ENCODE results near the gene SPAST.
"Not testable (repeated sequence)": the region's sequence is repeated elsewhere in the genome, so short reads cannot be mapped to it uniquely, and the experiment has no call there.

GRCh38 chr2:32034198-32034887 is 29.0 kb upstream of the SPAST start:
- TF ChIP-seq, protein P1, sequence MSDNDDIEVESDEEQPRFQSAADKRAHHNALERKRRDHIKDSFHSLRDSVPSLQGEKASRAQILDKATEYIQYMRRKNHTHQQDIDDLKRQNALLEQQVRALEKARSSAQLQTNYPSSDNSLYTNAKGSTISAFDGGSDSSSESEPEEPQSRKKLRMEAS (IDR thresholded peaks at IDR 0.05), result not testable (repeated sequence)
- not testable (repeated sequence) for TF ChIP-seq EZH2phosphoT487 (IDR thresholded peaks at IDR 0.05; ENCODE audit: borderline replicate concordance); CEBPB (IDR thresholded peaks at IDR 0.05; ENCODE audit: low read depth); POLR2A (IDR thresholded peaks at IDR 0.05; ENCODE audit: borderline replicate concordance, extremely low read depth, insufficient read depth, insufficient read length); EGR1 (IDR thresholded peaks at IDR 0.05; ENCODE audit: low read depth); ZFX (IDR thresholded peaks at IDR 0.05); SIN3A (IDR thresholded peaks at IDR 0.05; ENCODE audit: low read depth)
- TF ChIP-seq, protein P2, sequence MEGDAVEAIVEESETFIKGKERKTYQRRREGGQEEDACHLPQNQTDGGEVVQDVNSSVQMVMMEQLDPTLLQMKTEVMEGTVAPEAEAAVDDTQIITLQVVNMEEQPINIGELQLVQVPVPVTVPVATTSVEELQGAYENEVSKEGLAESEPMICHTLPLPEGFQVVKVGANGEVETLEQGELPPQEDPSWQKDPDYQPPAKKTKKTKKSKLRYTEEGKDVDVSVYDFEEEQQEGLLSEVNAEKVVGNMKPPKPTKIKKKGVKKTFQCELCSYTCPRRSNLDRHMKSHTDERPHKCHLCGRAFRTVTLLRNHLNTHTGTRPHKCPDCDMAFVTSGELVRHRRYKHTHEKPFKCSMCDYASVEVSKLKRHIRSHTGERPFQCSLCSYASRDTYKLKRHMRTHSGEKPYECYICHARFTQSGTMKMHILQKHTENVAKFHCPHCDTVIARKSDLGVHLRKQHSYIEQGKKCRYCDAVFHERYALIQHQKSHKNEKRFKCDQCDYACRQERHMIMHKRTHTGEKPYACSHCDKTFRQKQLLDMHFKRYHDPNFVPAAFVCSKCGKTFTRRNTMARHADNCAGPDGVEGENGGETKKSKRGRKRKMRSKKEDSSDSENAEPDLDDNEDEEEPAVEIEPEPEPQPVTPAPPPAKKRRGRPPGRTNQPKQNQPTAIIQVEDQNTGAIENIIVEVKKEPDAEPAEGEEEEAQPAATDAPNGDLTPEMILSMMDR (IDR thresholded peaks at IDR 0.05 in 2 of 3, conservative IDR thresholded peaks at IDR 0.05 in 1 of 3; ENCODE audit: borderline replicate concordance in 1 of 3, insufficient read depth in 1 of 3, low read depth in 2 of 3, low read length in 2 of 3), result not testable (repeated sequence)
- TF ChIP-seq, protein P3, sequence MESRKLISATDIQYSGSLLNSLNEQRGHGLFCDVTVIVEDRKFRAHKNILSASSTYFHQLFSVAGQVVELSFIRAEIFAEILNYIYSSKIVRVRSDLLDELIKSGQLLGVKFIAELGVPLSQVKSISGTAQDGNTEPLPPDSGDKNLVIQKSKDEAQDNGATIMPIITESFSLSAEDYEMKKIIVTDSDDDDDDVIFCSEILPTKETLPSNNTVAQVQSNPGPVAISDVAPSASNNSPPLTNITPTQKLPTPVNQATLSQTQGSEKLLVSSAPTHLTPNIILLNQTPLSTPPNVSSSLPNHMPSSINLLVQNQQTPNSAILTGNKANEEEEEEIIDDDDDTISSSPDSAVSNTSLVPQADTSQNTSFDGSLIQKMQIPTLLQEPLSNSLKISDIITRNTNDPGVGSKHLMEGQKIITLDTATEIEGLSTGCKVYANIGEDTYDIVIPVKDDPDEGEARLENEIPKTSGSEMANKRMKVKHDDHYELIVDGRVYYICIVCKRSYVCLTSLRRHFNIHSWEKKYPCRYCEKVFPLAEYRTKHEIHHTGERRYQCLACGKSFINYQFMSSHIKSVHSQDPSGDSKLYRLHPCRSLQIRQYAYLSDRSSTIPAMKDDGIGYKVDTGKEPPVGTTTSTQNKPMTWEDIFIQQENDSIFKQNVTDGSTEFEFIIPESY (IDR thresholded peaks at IDR 0.05; ENCODE audit: extremely low read depth, insufficient replicate concordance, low read length), result not testable (repeated sequence)
- TF ChIP-seq, protein P4, sequence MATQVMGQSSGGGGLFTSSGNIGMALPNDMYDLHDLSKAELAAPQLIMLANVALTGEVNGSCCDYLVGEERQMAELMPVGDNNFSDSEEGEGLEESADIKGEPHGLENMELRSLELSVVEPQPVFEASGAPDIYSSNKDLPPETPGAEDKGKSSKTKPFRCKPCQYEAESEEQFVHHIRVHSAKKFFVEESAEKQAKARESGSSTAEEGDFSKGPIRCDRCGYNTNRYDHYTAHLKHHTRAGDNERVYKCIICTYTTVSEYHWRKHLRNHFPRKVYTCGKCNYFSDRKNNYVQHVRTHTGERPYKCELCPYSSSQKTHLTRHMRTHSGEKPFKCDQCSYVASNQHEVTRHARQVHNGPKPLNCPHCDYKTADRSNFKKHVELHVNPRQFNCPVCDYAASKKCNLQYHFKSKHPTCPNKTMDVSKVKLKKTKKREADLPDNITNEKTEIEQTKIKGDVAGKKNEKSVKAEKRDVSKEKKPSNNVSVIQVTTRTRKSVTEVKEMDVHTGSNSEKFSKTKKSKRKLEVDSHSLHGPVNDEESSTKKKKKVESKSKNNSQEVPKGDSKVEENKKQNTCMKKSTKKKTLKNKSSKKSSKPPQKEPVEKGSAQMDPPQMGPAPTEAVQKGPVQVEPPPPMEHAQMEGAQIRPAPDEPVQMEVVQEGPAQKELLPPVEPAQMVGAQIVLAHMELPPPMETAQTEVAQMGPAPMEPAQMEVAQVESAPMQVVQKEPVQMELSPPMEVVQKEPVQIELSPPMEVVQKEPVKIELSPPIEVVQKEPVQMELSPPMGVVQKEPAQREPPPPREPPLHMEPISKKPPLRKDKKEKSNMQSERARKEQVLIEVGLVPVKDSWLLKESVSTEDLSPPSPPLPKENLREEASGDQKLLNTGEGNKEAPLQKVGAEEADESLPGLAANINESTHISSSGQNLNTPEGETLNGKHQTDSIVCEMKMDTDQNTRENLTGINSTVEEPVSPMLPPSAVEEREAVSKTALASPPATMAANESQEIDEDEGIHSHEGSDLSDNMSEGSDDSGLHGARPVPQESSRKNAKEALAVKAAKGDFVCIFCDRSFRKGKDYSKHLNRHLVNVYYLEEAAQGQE (IDR thresholded peaks at IDR 0.05; ENCODE audit: low read depth), result not testable (repeated sequence)

Measured in HCT116 (cell line).